Uterus (tissue), 4 donors: Measurements from ENCODE around the gene NUP42. TPM values are rescaled to one million over a fixed set of nuclear protein-coding genes. Genes with fewer than 3 reads are reported as not detected.

ENCODE experiments used
- DNase-seq, 2 donors: peaks; one replicate each; pipeline ENCODE4 v3.0.0-alpha.2; 2019 to 2020
- H3K27ac ChIP-seq, 2 donors: fragments of 200-600 bp; sonication (generic); 1 replicate in 1 of 2; 2 replicates in 1 of 2; pipeline ENCODE4 v1.5.1; 2016 to 2018
- H3K27me3 ChIP-seq, 2 donors: fragments of 200-600 bp; sonication (generic); one replicate each; pipeline ENCODE4 v1.5.1; 2018 to 2019; ENCODE audit warnings: control low read depth in 1 of 2
- H3K36me3 ChIP-seq, 2 donors: fragments of 200-600 bp; sonication (generic); one replicate each; pipeline ENCODE4 v1.5.1; 2019; ENCODE audit warnings: control low read depth in 1 of 2
- H3K4me1 ChIP-seq, 2 donors: fragments of 200-600 bp; sonication (generic); one replicate each; pipeline ENCODE4 v1.5.1; 2018 to 2019; ENCODE audit warnings: control low read depth in 1 of 2
- H3K4me3 ChIP-seq, 2 donors: fragments of 200-600 bp; sonication (generic); 1 replicate in 1 of 2; 2 replicates in 1 of 2; pipeline ENCODE4 v1.5.1; 2018 to 2019; ENCODE audit warnings: mild to moderate bottlenecking in 1 of 2
- H3K9me3 ChIP-seq, 2 donors: fragments of 200-600 bp; sonication (generic); one replicate each; pipeline ENCODE4 v1.5.1; 2019; ENCODE audit warnings: control low read depth in 1 of 2
- POLR2A ChIP-seq, 2 donors: fragments of 450-650 bp; IDR thresholded peaks; one replicate each; pipeline ENCODE4 v1.6.1; 2016; ENCODE audit warnings: antibody characterized with exemption in 2 of 2, mild to moderate bottlenecking in 1 of 2, moderate library complexity in 1 of 2
- intact Hi-C: fragments of 100-400 bp; cut with DNase I; formaldehyde crosslinking; loops from one replicate; pipeline ENCODE4 v1.15.1; 2023; ENCODE audit warnings: low total_unique reads
- total RNA-seq, 4 donors: library from RNA; depleted of rRNA in 3 of 4; stranded (reverse); fragments of >200 nt in 3 of 4; gene quantifications; one replicate each; pipeline versions ENCODE4 v1.1.0 to v1.2.4, GENCODE V29; 2014 to 2023
- TF ChIP-seq, protein P1 (sequence below), 4 experiments: fragments of 200-600 bp in 2 of 4; fragments of 450-650 bp in 2 of 4; sonication (generic) in 2 of 4; IDR thresholded peaks; one replicate each; pipeline ENCODE4 v1.5.1; 2016 to 2019; ENCODE audit warnings: antibody characterized with exemption in 4 of 4, mild to moderate bottlenecking in 2 of 4, moderate library complexity in 1 of 4
- donor health status: DM: yes; HTN: yes; CAD: no.

Gene NUP42
- total RNA-seq, 4 donors from 2014 or later = 20.6 to 58.3 (median 36.1) TPM

GRCh38 chr7:23239698-23240097 lies 57.9 kb downstream of the NUP42 start:
- intact Hi-C loops = no loop called here
- Histone ChIP-seq H3K27me3 (no peaks in the 10 kb centered on the region), H3K36me3 (no peaks in the 10 kb centered on the region), H3K4me1 (no peaks in the 10 kb centered on the region), H3K4me3 (no peak overlapping the region), H3K9me3 (no peaks in the 10 kb centered on the region), H3K27ac (no peak overlapping the region)
- no peak for DNase-seq
- TF ChIP-seq, protein P1, sequence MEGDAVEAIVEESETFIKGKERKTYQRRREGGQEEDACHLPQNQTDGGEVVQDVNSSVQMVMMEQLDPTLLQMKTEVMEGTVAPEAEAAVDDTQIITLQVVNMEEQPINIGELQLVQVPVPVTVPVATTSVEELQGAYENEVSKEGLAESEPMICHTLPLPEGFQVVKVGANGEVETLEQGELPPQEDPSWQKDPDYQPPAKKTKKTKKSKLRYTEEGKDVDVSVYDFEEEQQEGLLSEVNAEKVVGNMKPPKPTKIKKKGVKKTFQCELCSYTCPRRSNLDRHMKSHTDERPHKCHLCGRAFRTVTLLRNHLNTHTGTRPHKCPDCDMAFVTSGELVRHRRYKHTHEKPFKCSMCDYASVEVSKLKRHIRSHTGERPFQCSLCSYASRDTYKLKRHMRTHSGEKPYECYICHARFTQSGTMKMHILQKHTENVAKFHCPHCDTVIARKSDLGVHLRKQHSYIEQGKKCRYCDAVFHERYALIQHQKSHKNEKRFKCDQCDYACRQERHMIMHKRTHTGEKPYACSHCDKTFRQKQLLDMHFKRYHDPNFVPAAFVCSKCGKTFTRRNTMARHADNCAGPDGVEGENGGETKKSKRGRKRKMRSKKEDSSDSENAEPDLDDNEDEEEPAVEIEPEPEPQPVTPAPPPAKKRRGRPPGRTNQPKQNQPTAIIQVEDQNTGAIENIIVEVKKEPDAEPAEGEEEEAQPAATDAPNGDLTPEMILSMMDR (IDR thresholded peaks at IDR 0.05) = no peak
- TF ChIP-seq POLR2A (IDR thresholded peaks at IDR 0.05) = no peak

GRCh38 chr7:23242321-23242720 lies 60.5 kb downstream of the NUP42 start:
- intact Hi-C loops = no loop called here
- Histone ChIP-seq H3K27me3 (no peaks in the 10 kb centered on the region), H3K4me1 (peaks cover 0 to 8% of the 10 kb centered on the region in 2 donors), H3K9me3 (no peaks in the 10 kb centered on the region), H3K4me3 (no peak overlapping the region), H3K36me3 (no peaks in the 10 kb centered on the region), H3K27ac (peak overlapping the region; percentile 44 to 53)
- TF ChIP-seq, protein P1 (IDR thresholded peaks at IDR 0.05) = no peak
- TF ChIP-seq POLR2A (IDR thresholded peaks at IDR 0.05) = no peak
- no peak for DNase-seq

DNA sequence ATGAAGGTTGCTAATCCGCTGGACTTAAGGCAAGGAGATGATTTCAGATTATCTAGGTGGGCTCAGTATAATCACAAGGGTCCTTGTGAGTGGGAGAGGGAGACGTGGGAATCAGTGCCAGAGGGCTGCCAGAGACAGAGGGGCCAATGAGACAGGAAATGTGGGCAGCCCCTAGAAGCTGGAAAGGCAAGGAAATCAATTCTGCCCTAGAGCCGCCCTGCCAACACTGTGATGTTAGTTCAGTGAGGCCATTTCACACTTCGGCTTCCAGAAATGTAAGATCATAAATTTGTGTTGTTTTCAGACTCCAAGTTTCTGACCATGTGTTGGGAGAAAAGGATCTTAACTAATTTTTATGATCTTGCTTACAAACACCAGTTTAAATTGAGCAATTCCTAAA lies 61.1 kb downstream of the NUP42 start:
- H3K9me3 ChIP-seq = no peaks in the 10 kb centered on the region
- DNase-seq = peak in 1 of 2 donors; percentile 16
- no peak for TF ChIP-seq POLR2A (IDR thresholded peaks at IDR 0.05)
- TF ChIP-seq, protein P1 (IDR thresholded peaks at IDR 0.05) = no peak
- no peak overlapping the region for H3K4me3 ChIP-seq
- H3K27me3 ChIP-seq = no peaks in the 10 kb centered on the region
- intact Hi-C loops = no loop called here
- H3K27ac ChIP-seq = peak overlapping the region; percentile 44 to 53
- H3K36me3 ChIP-seq = no peaks in the 10 kb centered on the region
- H3K4me1 ChIP-seq = peaks cover 0 to 8% of the 10 kb centered on the region in 2 donors

DNA sequence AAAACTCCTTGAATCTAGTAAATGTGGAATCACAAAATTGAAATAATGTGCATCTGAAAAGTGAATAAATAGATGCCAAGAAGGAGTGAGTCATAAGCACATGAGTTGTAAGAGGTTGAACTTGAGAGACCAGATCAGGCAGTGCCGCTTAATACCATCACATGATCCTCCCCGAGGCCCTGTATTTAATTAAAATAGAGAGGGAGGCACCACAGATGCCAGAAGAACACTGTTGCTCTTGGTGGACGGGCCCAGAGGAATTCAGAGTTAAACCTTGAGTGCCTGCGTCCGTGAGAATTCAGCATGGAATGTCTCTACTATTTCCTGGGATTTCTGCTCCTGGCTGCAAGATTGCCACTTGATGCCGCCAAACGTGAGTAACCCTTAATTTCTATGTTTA lies 64.7 kb downstream of the NUP42 start, which contains the start of gene GPNMB:
GPNMB (plus strand) TSS at position 221 of the 400 bp plus-strand sequence; CDS start at position 304, 83 bp downstream.
- intact Hi-C loops = no loop called here
- no peaks in the 10 kb centered on the region for H3K27me3 ChIP-seq
- peaks cover 0 to 8% of the 10 kb centered on the region in 2 donors for H3K4me1 ChIP-seq
- TF ChIP-seq, protein P1 (IDR thresholded peaks at IDR 0.05) = no peak
- TF ChIP-seq POLR2A (IDR thresholded peaks at IDR 0.05) = peak; percentile 17 to 32
- peak within 1 kb of the TSS; percentile 46 to 54 for H3K4me3 ChIP-seq
- DNase-seq = peak; percentile 63 to 77
- H3K9me3 ChIP-seq = no peaks in the 10 kb centered on the region
- peak within 1 kb of the TSS; percentile 84 to 91 for H3K27ac ChIP-seq
- H3K36me3 ChIP-seq = no peaks in the 10 kb centered on the region

GRCh38 chr7:23247046-23247602 lies 65.3 kb downstream of the NUP42 start:
- TF ChIP-seq POLR2A (IDR thresholded peaks at IDR 0.05) = no peak
- TF ChIP-seq, protein P1 (IDR thresholded peaks at IDR 0.05) = no peak
- Histone ChIP-seq H3K27ac (peak overlapping the region; percentile 84 to 91), H3K4me3 (peak overlapping the region; percentile 46 to 54), H3K9me3 (no peaks in the 10 kb centered on the region), H3K4me1 (peaks cover 0 to 8% of the 10 kb centered on the region in 2 donors), H3K36me3 (no peaks in the 10 kb centered on the region), H3K27me3 (no peaks in the 10 kb centered on the region)
- intact Hi-C loops = no loop called here
- no peak for DNase-seq
